ENCODE results near the gene TEAD2.

The TEAD2 gene

GRCh38 chr19:49395581-49396407 is 33.6 kb upstream of the TEAD2 start (continued):
- no peak for TF ChIP-seq TOX (CRISPR knock-in tag; IDR thresholded peaks at IDR 0.05; ENCODE audit: borderline replicate concordance)
- TF ChIP-seq ZNF8 (CRISPR knock-in tag; IDR thresholded peaks at IDR 0.05): no peak
- no peak for TF ChIP-seq TSHZ2 (CRISPR knock-in tag; IDR thresholded peaks at IDR 0.05)
- TF ChIP-seq SNAI2 (CRISPR knock-in tag; IDR thresholded peaks at IDR 0.05): no peak
- TF ChIP-seq GLIS3 (CRISPR knock-in tag; IDR thresholded peaks at IDR 0.05): no peak

GRCh38 chr19:49393881-49394280 is 31.7 kb upstream of the TEAD2 start:
- no peak for ATAC-seq
- TF ChIP-seq ISL1 (CRISPR knock-in tag; IDR thresholded peaks at IDR 0.05): no peak
- TF ChIP-seq CREB5 (CRISPR knock-in tag; IDR thresholded peaks at IDR 0.05; ENCODE audit: low read depth): no peak
- no peak for TF ChIP-seq GLIS3 (CRISPR knock-in tag; IDR thresholded peaks at IDR 0.05)
- TF ChIP-seq ZNF8 (CRISPR knock-in tag; IDR thresholded peaks at IDR 0.05): no peak
- no peak for TF ChIP-seq ESRRG (CRISPR knock-in tag; IDR thresholded peaks at IDR 0.05)
- TF ChIP-seq PATZ1 (CRISPR knock-in tag; IDR thresholded peaks at IDR 0.05; ENCODE audit: borderline replicate concordance): no peak
- no peak for TF ChIP-seq TOX (CRISPR knock-in tag; IDR thresholded peaks at IDR 0.05; ENCODE audit: borderline replicate concordance)
- no peak for TF ChIP-seq PPARA (CRISPR knock-in tag; IDR thresholded peaks at IDR 0.05; ENCODE audit: borderline replicate concordance)
- no peak for TF ChIP-seq ARNTL (CRISPR knock-in tag; IDR thresholded peaks at IDR 0.05; ENCODE audit: borderline replicate concordance, low read depth)
- TF ChIP-seq ZFP3 (CRISPR knock-in tag; IDR thresholded peaks at IDR 0.05): no peak
- no peak for TF ChIP-seq POU6F1 (CRISPR knock-in tag; IDR thresholded peaks at IDR 0.05; ENCODE audit: borderline replicate concordance, low read depth)
- no peak for TF ChIP-seq CSDC2 (CRISPR knock-in tag; IDR thresholded peaks at IDR 0.05)
- no peak for TF ChIP-seq RARB (CRISPR knock-in tag; IDR thresholded peaks at IDR 0.05)
- no peak for TF ChIP-seq CSRNP3 (CRISPR knock-in tag; IDR thresholded peaks at IDR 0.05)
- no peak for TF ChIP-seq BACH2 (CRISPR knock-in tag; IDR thresholded peaks at IDR 0.05; ENCODE audit: borderline replicate concordance)
- no peak for TF ChIP-seq ZFP30 (CRISPR knock-in tag; IDR thresholded peaks at IDR 0.05)
- TF ChIP-seq ZNF565 (CRISPR knock-in tag; conservative IDR thresholded peaks at IDR 0.05; ENCODE audit: low read depth): no peak
- no peak for TF ChIP-seq TSHZ2 (CRISPR knock-in tag; IDR thresholded peaks at IDR 0.05)
